GM19468 (cell line): ENCODE results near the gene UMOD.

ENCODE experiments used
- ATAC-seq: cut with Tn5 transposase; IDR thresholded peaks from one replicate; pipeline ENCODE4 v1.9.1; 2021; ENCODE audit warnings: mild to moderate bottlenecking, moderate library complexity, moderate number of reproducible peaks; ENCODE audit not compliant: unreplicated experiment; ENCODE audit errors: extremely low read depth

UMOD gene

GRCh38 chr16:20307240-20307671 is 45.3 kb downstream of the UMOD start:
- no peak for ATAC-seq

GRCh38 chr16:20306401-20306800 is 46.1 kb downstream of the UMOD start:
- ATAC-seq: no peak

GRCh38 chr16:20303012-20303411 is 49.5 kb downstream of the UMOD start:
- no peak for ATAC-seq

GRCh38 chr16:20302389-20302788 is 50.1 kb downstream of the UMOD start:
- no peak for ATAC-seq

GRCh38 chr16:20301840-20302239 is 50.7 kb downstream of the UMOD start:
- no peak for ATAC-seq

GRCh38 chr16:20300312-20301097 is 52.0 kb downstream of the UMOD start:
- no peak for ATAC-seq

GRCh38 chr16:20298452-20298851 is 54.1 kb downstream of the UMOD start:
- ATAC-seq: no peak

- no peak for ATAC-seq
Observed at GRCh38 chr16:20291208-20292206, 61.0 kb downstream of the UMOD start.

- no peak for ATAC-seq
Observed at GRCh38 chr16:20289571-20289970, 62.9 kb downstream of the UMOD start.

- ATAC-seq: no peak
Observed at GRCh38 chr16:20285993-20286499, 66.5 kb downstream of the UMOD start.
